ENCODE data around the gene SFXN4.
"Not testable (repeated sequence)": the region's sequence is repeated elsewhere in the genome, so short reads cannot be mapped to it uniquely, and the experiment has no call there.

SFXN4 gene

DNA sequence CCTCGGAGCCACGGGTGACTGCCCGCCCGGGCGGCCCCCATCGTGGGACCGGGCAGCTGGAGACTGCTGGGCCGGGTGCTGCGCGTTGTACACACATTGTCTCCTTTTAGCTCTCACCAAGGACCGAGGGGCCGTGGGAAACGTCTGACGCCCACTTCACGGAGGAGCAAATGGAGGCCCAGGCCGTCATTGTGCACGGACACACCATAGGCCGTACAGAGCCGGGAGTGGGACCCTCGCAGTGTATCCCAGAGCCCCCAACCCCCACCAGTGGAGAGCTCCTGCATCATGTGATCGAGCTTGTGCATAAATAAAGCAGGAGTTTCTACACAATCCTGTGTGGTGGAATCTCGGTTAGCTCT is 60.9 kb downstream of the SFXN4 start:
- Histone ChIP-seq H3K9ac (ENCODE audit: low read length) (peak overlapping the region; percentile 93), H3K4me3 (ENCODE audit: low read length) (peak overlapping the region; percentile 92), H3K4me1 (ENCODE audit: control insufficient read depth, insufficient read depth, low read length) (peaks cover 21% of the 10 kb centered on the region), H3K36me3 (ENCODE audit: control insufficient read depth, insufficient read depth, low read length, severe bottlenecking) (peaks cover 13% of the 10 kb centered on the region), H3K27me3 (replicated peaks; ENCODE audit: control insufficient read depth, insufficient read depth, low read length) (no peaks in the 10 kb centered on the region), H3K9me3 (ENCODE audit: control insufficient read depth, low read length) (no peaks in the 10 kb centered on the region)
- no peak for DNase-seq (ENCODE audit: low read depth)

DNA sequence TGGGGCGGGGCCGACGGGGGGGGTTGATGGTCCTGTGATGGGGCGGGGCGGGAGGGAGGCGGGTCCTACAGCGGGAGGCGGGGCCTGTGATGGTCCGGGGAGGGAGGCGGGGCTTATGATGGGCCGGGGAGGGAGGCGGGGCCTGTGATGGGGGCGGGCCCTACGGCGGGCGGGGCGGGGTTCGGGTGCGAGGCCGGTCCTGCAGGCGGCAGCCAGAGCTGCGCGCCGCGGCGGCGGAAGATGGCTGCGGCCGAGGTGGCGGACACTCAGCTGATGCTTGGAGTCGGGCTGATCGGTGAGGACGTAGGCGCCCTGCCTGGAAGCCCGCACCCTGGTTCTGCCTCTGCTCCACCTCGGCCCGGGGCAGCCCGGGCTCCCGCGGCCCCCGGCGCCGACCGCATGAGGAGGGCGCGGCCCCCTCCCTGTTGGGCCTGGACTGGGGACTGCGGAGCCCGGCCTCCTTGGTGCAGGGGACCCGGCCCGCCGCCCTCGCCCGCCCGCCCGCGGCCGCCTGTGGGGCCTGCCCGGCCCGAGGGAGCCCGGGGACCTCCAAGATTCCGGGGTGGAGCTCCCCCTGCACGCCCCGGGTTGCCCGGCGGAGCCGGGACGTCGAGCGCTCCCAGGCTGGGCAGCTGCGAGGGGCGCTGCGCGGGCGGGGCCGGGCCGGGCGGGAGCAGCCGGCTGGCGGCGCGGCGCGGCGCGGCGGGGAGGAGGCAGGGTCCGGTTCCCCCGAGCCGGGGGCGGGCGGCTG is 61.4 kb downstream of the SFXN4 start, which contains the start of gene DENND10:
Gene DENND10 (plus strand): TSS at position 211 of the 751 bp plus-strand sequence. CDS start 30 bp downstream, at position 241.
- H3K36me3 ChIP-seq (ENCODE audit: control insufficient read depth, insufficient read depth, low read length, severe bottlenecking) = peaks cover 11% of the 10 kb centered on the region
- H3K9me3 ChIP-seq (ENCODE audit: control insufficient read depth, low read length) = no peaks in the 10 kb centered on the region
- peaks cover 21% of the 10 kb centered on the region for H3K4me1 ChIP-seq (ENCODE audit: control insufficient read depth, insufficient read depth, low read length)
- H3K4me3 ChIP-seq (ENCODE audit: low read length) = peak within 1 kb of the TSS; percentile 92
- no peaks in the 10 kb centered on the region for H3K27me3 ChIP-seq (replicated peaks; ENCODE audit: control insufficient read depth, insufficient read depth, low read length)
- H3K9ac ChIP-seq (ENCODE audit: low read length) = peak within 1 kb of the TSS; percentile 93
- peak; percentile 95 for DNase-seq (ENCODE audit: low read depth)

DNA sequence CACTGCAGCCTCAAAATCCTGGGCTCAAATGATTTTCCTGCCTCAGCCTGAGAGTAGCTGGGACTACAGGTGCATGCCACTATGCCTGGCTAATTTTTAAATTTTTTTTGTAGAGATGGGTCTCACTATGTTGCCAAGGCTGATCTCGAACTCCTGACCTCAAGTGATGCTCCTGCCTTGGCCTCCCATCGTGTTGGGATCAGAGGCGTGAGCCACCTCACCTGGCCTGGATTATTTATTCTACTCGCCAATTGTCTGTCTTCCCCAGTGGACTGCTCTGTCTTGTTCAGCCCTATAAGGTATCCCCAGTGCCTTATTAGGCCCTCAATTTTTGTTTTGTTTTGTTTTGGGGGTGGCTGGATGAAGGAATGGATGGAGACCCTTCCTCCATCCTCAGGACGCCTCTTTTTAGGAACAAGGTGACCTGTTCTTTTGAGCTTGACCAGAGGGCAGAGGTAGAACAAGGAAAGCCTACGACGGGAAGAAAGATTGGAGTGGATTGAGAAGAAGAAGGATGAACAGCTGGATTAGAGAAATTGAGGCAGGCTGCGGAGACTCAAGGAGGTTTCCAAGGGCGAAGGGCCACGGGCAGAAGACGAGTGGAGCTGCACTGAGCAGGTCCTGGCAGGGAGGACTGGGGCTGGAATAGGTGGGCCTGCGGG is 62.1 kb downstream of the SFXN4 start:
- peaks cover 21% of the 10 kb centered on the region for H3K4me1 ChIP-seq (ENCODE audit: control insufficient read depth, insufficient read depth, low read length)
- peaks cover 8% of the 10 kb centered on the region for H3K36me3 ChIP-seq (ENCODE audit: control insufficient read depth, insufficient read depth, low read length, severe bottlenecking)
- H3K9me3 ChIP-seq (ENCODE audit: control insufficient read depth, low read length) = no peaks in the 10 kb centered on the region
- no peaks in the 10 kb centered on the region for H3K27me3 ChIP-seq (replicated peaks; ENCODE audit: control insufficient read depth, insufficient read depth, low read length)
- no peak overlapping the region for H3K4me3 ChIP-seq (ENCODE audit: low read length)
- no peak for DNase-seq (ENCODE audit: low read depth)
- H3K9ac ChIP-seq (ENCODE audit: low read length) = no peak overlapping the region

DNA sequence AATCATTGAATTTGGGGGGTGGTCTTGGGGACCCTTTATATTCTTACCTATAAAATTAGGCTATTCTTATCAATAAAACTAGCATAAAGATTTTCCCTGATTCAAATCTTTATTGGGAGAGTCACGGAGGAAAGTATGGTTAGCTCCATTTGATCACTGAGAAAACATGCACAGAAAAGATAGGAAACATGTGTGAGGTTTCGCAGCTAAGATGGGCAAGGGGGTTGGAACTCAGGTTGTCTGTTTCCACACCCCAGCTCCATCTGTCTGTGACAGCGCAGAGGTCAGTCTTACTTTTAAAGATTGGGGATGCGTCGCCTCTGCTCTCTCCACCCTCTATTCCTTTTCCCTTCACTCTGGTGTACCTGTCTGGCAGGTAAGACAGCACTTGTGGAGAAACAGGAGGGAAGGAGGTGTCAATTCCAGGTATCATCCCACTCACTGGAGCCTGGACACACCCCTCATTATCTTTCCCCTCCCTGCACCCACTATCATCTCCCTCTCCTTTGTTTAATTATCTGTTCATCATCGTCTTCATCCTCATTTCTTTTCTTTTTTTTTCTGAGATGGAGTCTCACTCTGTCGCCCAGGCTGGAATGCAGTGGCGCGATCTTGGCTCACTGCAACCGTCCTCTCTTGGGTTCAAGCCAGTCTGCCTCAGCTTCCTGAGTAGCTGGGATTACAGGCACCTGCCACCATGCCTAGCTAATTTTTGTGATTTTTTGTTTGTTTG is 64.0 kb downstream of the SFXN4 start:
- H3K4me1 ChIP-seq (ENCODE audit: control insufficient read depth, insufficient read depth, low read length) = peaks cover 21% of the 10 kb centered on the region
- H3K4me3 ChIP-seq (ENCODE audit: low read length) = no peak overlapping the region
- H3K9me3 ChIP-seq (ENCODE audit: control insufficient read depth, low read length) = no peaks in the 10 kb centered on the region
- no peaks in the 10 kb centered on the region for H3K27me3 ChIP-seq (replicated peaks; ENCODE audit: control insufficient read depth, insufficient read depth, low read length)
- H3K36me3 ChIP-seq (ENCODE audit: control insufficient read depth, insufficient read depth, low read length, severe bottlenecking) = no peaks in the 10 kb centered on the region
- no peak for DNase-seq (ENCODE audit: low read depth)
- no peak overlapping the region for H3K9ac ChIP-seq (ENCODE audit: low read length)

DNA sequence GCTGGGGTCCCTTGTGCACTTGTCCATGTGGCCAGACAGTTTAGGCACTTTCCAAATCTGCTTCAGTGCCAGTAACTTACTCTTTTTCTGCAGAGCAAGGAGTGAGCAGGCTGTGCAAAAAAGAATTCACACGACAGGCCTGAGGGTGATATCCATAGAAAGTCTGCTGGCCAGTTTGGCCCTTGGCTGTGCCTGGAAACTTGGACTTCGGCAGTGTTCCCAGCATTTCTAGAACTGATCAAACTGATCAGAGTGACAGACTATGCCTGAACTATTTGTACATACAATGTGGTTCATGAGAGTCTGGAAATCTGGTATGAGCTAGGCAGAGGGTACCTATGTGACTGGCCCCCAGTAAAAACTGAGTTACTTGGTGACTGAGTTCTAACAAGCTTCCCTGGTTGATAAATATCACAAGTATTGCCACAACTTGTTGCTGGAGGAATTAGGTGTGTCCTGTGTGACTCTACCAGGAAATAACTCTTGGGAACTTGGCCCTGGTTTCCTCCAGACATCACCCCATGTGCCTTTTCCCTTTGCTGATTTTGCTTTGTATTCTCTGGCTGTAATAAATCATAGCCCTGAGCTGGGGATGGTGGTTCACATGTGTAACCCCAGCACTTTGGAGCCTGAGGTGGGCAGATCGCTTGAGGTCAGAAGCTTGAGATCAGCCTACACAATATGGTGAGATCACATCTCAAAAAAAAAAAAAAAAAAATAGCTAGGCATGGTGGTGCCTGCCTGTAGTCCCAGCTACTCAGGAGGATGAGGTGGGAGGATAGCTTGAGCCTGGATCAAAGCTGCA is 64.9 kb downstream of the SFXN4 start:
- Histone ChIP-seq H3K36me3 (ENCODE audit: control insufficient read depth, insufficient read depth, low read length, severe bottlenecking) (no peaks in the 10 kb centered on the region), H3K4me3 (ENCODE audit: low read length) (no peak overlapping the region), H3K9me3 (ENCODE audit: control insufficient read depth, low read length) (no peaks in the 10 kb centered on the region), H3K9ac (ENCODE audit: low read length) (no peak overlapping the region), H3K27me3 (replicated peaks; ENCODE audit: control insufficient read depth, insufficient read depth, low read length) (no peaks in the 10 kb centered on the region), H3K4me1 (ENCODE audit: control insufficient read depth, insufficient read depth, low read length) (peaks cover 19% of the 10 kb centered on the region)
- DNase-seq (ENCODE audit: low read depth) = no peak

DNA sequence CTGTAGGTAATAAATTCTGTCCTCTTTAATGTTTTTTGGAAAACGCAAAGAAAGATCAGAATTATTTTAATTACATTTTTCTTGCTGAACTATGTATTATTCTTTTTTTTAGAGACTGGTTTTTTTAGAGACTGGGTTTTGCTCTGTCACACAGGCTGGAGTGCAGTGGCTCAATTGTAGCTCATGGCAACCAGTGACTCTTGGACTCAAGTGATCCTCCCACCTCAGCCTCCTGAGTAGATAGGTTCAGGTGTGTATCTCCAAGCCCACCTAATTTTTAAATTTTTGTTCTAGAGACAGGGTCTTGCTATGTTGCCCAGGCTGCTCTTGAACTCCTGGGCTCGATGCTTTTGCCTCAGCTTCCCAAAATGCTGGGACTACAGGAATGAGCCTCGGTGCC is 66.9 kb downstream of the SFXN4 start:
- Histone ChIP-seq H3K9ac (ENCODE audit: low read length) (no peak overlapping the region), H3K27me3 (replicated peaks; ENCODE audit: control insufficient read depth, insufficient read depth, low read length) (no peaks in the 10 kb centered on the region), H3K9me3 (ENCODE audit: control insufficient read depth, low read length) (no peaks in the 10 kb centered on the region), H3K36me3 (ENCODE audit: control insufficient read depth, insufficient read depth, low read length, severe bottlenecking) (no peaks in the 10 kb centered on the region), H3K4me1 (ENCODE audit: control insufficient read depth, insufficient read depth, low read length) (peaks cover 8% of the 10 kb centered on the region), H3K4me3 (ENCODE audit: low read length) (no peak overlapping the region)
- no peak for DNase-seq (ENCODE audit: low read depth)

DNA sequence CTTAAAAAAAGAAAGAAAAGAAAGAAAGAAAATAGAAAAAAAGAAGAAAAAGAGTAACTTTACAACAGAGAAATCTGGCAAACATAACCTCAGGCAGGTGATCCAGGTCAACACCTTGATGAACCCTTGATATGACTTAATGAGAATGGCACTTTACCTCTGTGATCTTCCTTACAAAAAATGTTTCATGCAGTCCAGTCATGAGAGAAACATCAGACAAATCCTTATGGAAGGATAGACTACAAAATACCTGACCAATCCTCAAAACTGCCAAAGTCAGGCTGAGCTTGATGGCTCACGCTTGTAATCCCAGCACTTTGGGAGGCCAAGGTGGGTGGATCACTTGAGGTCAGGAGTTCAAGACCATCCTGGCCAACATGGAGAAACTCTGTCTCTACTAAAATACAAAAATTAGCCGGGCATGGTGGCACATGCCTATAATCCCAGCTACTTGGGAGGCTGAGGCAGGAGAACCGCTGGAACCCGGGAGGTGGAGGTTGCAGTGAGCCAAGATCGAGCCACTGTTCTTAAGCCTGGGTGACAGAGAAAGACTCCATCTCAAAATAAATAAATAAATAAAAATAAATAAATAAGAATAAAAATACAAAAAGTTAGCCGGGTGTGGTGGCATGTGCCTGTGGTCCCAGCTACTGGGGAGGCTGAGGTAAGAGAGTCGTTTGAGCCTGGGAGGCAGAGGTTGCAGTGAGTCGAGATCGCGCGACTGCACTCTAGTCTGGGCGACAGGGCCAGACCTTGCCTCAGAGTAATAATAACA is 68.7 kb downstream of the SFXN4 start:
- not testable (repeated sequence) for DNase-seq (ENCODE audit: low read depth); H3K9me3 ChIP-seq (ENCODE audit: control insufficient read depth, low read length)

DNA sequence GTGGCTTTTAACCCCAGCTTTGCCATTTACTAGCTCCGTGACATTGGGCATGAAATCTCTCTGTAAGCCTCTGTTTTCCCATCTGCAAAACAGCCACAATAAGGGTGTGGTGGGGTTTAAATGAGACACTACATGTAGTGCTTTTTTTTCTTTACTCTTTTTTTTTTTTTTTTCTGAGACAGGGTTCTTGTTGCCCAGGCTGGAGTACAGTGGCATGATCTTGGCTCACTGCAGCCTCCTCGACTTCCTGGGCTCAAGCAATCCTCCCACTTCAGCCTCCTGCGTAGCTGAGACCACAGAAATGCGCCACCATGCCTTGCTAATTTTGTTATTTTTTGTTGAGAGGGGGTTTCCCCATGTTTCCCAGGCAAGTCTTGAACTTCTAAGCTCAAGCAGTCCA is 69.9 kb downstream of the SFXN4 start:
- H3K27me3 ChIP-seq (replicated peaks; ENCODE audit: control insufficient read depth, insufficient read depth, low read length) = no peaks in the 10 kb centered on the region
- no peak for DNase-seq (ENCODE audit: low read depth)
- no peaks in the 10 kb centered on the region for H3K9me3 ChIP-seq (ENCODE audit: control insufficient read depth, low read length)
- H3K4me1 ChIP-seq (ENCODE audit: control insufficient read depth, insufficient read depth, low read length) = peaks cover 10% of the 10 kb centered on the region
- H3K4me3 ChIP-seq (ENCODE audit: low read length) = no peak overlapping the region
- H3K36me3 ChIP-seq (ENCODE audit: control insufficient read depth, insufficient read depth, low read length, severe bottlenecking) = no peaks in the 10 kb centered on the region
- H3K9ac ChIP-seq (ENCODE audit: low read length) = no peak overlapping the region

More for the DNA sequence above, 68.7 kb downstream of the SFXN4 start:
- H3K4me1 ChIP-seq (ENCODE audit: control insufficient read depth, insufficient read depth, low read length); H3K9ac ChIP-seq (ENCODE audit: low read length); H3K4me3 ChIP-seq (ENCODE audit: low read length); H3K36me3 ChIP-seq (ENCODE audit: control insufficient read depth, insufficient read depth, low read length, severe bottlenecking); H3K27me3 ChIP-seq (replicated peaks; ENCODE audit: control insufficient read depth, insufficient read depth, low read length): not testable (repeated sequence)

DNA sequence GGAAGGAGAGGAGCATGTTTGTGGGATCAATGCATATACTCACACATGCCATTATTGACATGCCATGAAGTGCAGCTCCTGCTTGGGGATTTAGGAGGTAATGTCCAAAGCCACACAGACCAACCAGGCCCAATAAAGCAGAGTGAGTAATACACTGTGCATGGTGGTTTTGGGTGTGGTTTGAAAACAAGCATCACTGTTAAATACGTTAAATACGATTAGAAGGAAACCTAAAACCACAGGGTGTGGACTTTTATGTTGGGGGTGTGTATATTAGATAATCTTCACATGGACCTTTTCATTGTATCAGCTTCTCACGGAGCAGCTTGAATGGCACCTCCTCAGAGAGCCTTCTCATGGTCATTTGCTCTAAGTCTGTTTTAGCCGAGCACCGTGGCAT is 74.5 kb downstream of the SFXN4 start:
- peaks cover 7% of the 10 kb centered on the region for H3K4me1 ChIP-seq (ENCODE audit: control insufficient read depth, insufficient read depth, low read length)
- no peak overlapping the region for H3K9ac ChIP-seq (ENCODE audit: low read length)
- no peaks in the 10 kb centered on the region for H3K9me3 ChIP-seq (ENCODE audit: control insufficient read depth, low read length)
- H3K36me3 ChIP-seq (ENCODE audit: control insufficient read depth, insufficient read depth, low read length, severe bottlenecking) = no peaks in the 10 kb centered on the region
- no peak overlapping the region for H3K4me3 ChIP-seq (ENCODE audit: low read length)
- no peaks in the 10 kb centered on the region for H3K27me3 ChIP-seq (replicated peaks; ENCODE audit: control insufficient read depth, insufficient read depth, low read length)
- DNase-seq (ENCODE audit: low read depth) = peak; percentile 73

Measured in adipocyte (in vitro differentiated cells).